GM19452 (cell line): ENCODE data around the gene NFATC2.
"Not testable (repeated sequence)": the region's sequence is repeated elsewhere in the genome, so short reads cannot be mapped to it uniquely, and the experiment has no call there.

Experiments used
- ATAC-seq: cut with Tn5 transposase; IDR thresholded peaks from one replicate; pipeline ENCODE4 v1.9.1; 2021; ENCODE audit not compliant: unreplicated experiment

NFATC2 gene

GRCh38 chr20:51568533-51568932 is 26.0 kb upstream of the NFATC2 start:
- ATAC-seq = not testable (repeated sequence)

- ATAC-seq = no peak
Observed at GRCh38 chr20:51567622-51568021, 25.1 kb upstream of the NFATC2 start.

GRCh38 chr20:51566594-51566993 is 24.1 kb upstream of the NFATC2 start:
- no peak for ATAC-seq

- ATAC-seq = no peak
Observed at GRCh38 chr20:51565298-51566144, 23.0 kb upstream of the NFATC2 start.

- ATAC-seq = no peak
Observed at GRCh38 chr20:51563486-51564332, 21.2 kb upstream of the NFATC2 start.

- no peak for ATAC-seq
Observed at GRCh38 chr20:51563174-51563485, 20.6 kb upstream of the NFATC2 start.

- no peak for ATAC-seq
Observed at GRCh38 chr20:51562332-51563173, 20.0 kb upstream of the NFATC2 start.

GRCh38 chr20:51562027-51562331 is 19.5 kb upstream of the NFATC2 start:
- no peak for ATAC-seq

- ATAC-seq = no peak
Observed at GRCh38 chr20:51560550-51561307, 18.2 kb upstream of the NFATC2 start.

- ATAC-seq = no peak
Observed at GRCh38 chr20:51560042-51560441, 17.5 kb upstream of the NFATC2 start.

- no peak for ATAC-seq
Observed at GRCh38 chr20:51554538-51555165, 12.1 kb upstream of the NFATC2 start.

GRCh38 chr20:51553897-51554486 is 11.5 kb upstream of the NFATC2 start:
- no peak for ATAC-seq

- ATAC-seq = no peak
Observed at GRCh38 chr20:51551186-51551585, 8.7 kb upstream of the NFATC2 start.

- ATAC-seq = no peak
Observed at GRCh38 chr20:51549474-51549873, 7.0 kb upstream of the NFATC2 start.

GRCh38 chr20:51547951-51548350 is 5.4 kb upstream of the NFATC2 start:
- no peak for ATAC-seq

GRCh38 chr20:51545515-51545914 is 3.0 kb upstream of the NFATC2 start:
- ATAC-seq = no peak

GRCh38 chr20:51543422-51543788 is 886 bp upstream of the NFATC2 start:
- ATAC-seq = no peak

- peak; percentile 38 for ATAC-seq
Observed at GRCh38 chr20:51542033-51542570, 417 bp downstream of the NFATC2 start.

- ATAC-seq = peak; percentile 43
Observed at GRCh38 chr20:51541189-51542032, 1.1 kb downstream of the NFATC2 start.
